Measurements from ENCODE around the gene ZMIZ2. TPM values are rescaled to one million over a fixed set of nuclear protein-coding genes. Genes with fewer than 3 reads are reported as not detected.
"Not testable (repeated sequence)": the region's sequence is repeated elsewhere in the genome, so short reads cannot be mapped to it uniquely, and the experiment has no call there.

The ZMIZ2 gene, protein sequence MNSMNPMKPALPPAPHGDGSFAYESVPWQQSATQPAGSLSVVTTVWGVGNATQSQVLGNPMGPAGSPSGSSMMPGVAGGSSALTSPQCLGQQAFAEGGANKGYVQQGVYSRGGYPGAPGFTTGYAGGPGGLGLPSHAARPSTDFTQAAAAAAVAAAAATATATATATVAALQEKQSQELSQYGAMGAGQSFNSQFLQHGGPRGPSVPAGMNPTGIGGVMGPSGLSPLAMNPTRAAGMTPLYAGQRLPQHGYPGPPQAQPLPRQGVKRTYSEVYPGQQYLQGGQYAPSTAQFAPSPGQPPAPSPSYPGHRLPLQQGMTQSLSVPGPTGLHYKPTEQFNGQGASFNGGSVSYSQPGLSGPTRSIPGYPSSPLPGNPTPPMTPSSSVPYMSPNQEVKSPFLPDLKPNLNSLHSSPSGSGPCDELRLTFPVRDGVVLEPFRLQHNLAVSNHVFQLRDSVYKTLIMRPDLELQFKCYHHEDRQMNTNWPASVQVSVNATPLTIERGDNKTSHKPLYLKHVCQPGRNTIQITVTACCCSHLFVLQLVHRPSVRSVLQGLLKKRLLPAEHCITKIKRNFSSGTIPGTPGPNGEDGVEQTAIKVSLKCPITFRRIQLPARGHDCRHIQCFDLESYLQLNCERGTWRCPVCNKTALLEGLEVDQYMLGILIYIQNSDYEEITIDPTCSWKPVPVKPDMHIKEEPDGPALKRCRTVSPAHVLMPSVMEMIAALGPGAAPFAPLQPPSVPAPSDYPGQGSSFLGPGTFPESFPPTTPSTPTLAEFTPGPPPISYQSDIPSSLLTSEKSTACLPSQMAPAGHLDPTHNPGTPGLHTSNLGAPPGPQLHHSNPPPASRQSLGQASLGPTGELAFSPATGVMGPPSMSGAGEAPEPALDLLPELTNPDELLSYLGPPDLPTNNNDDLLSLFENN
- 260 and 269 TPM in 2 replicates for total RNA-seq (2022)
- percentile 84 among the genes with signal in this experiment for Bru-seq, nascent RNA
- percentile 95 among the genes with signal in this experiment for BruChase-seq, experiment 1, labeled RNA remaining after a 6-hour chase
- percentile 93 among the genes with signal in this experiment for BruChase-seq, experiment 2, labeled RNA remaining after a 2-hour chase
- long read RNA-seq, full-length matches to known transcripts, result 7 of 154 reads
- long read RNA-seq, partial matches to known transcripts, result 39 of 154 reads
- long read RNA-seq, other reads (novel, unspliced or antisense), result 108 of 154 reads

DNA sequence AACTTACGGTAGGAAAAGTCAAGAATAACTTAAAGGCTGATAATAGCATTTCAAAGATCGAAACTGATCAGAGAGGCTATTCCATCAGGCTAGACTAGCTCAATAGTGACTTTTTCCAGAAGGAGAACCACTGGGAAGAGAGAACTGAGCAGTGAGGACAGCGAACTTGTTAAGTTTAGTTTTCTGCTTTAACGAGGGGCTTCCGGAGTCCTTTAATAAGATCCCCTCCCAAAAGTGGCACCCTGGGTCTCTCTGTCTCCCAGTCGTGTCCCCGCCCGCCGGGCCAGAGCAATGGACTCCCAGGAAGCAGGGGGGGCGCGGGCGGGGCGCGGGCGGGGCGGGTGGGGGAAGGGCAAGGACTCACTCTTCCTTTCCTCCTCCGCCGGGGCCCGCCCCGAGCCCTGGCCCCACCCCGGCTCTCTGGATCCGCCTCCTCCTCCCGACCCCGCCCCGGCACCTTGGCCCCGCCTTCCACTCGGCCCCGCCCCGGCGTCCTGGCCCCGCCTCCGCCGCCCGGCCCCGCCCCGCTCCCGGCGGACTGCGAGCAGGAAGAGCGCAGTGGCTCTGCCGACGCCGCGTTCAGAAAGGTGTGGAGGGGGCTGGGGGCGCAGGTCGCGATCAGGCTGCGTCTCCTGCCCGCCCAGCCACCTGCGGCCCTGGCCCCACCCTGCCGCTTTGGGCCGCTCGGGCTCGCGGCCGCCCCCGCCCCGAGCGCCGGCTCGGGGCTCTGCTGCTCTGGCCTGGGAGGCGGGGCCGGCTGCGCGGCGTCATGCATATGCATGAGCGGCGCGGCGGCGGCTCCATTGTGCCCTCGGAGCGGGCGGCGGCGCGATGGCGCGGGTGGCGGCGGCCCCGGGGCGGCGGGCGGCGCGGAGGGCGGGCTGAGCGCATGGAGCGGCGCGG is at the start of gene ZMIZ2:
Gene ZMIZ2, plus strand, starts transcription at position 803 of the 903 bp plus-strand sequence. CDS start 7,403 bp downstream, outside the sequence.
- BruUV-seq (replicated peaks), result no TSS peak
- no peaks in the 10 kb centered on the region for H3K27me3 Mint-ChIP-seq (ENCODE audit: unreplicated experiment)
- intact Hi-C loops (cut with micrococcal nuclease; ENCODE audit: unreplicated experiment), result no loop called here
- H3K9me3 Mint-ChIP-seq (ENCODE audit: low read depth, unreplicated experiment), result no peaks in the 10 kb centered on the region
- H3K4me1 Mint-ChIP-seq (ENCODE audit: low read depth, unreplicated experiment), result peaks cover 51% of the 10 kb centered on the region
- peak; percentile 98 for DNase-seq
- H3K4me3 Mint-ChIP-seq (ENCODE audit: low read depth, unreplicated experiment), result peak within 1 kb of the TSS; percentile 95
- H3K36me3 Mint-ChIP-seq (ENCODE audit: insufficient read depth, unreplicated experiment), result peaks cover 53% of the 10 kb centered on the region
- CTCF ChIA-PET, result interaction anchor here (0.5 to 2.3 kb wide), 4 partner anchors 9 to 1235 kb away, joined by 4 to 10 read pairs (median 6); partner anchors contain the start of gene H2AZ2
- TF ChIP-seq CTCF (IDR thresholded peaks at IDR 0.05; ENCODE audit: unreplicated experiment), result no peak
- peak within 1 kb of the TSS; percentile 93 for H3K27ac Mint-ChIP-seq (ENCODE audit: unreplicated experiment)

DNA sequence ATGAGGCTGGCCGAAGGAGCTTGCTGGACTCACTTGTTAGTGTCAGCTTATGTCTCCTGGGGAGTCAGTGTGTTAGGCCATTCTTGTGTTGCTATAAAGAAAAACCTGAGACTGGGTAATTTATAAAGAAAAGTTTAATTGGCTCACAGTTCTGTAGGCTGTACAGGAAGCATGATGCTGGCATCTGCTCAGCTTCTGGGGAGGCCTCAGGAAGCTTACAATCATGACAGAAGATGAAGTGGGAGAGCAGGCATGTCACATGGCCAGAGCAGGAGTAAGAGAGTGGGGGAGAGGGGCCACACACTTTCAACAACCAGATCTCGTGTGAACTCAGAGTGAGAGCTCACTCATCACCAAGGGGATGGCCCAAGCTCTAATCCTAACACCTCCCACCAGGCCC is 49.0 kb upstream of the ZMIZ2 start:
- CTCF ChIA-PET, result interaction anchor here (0.7 to 0.9 kb wide), 2 partner anchors 16 to 941 kb away, joined by 5 to 8 read pairs; no protein-coding TSS in a partner anchor
- H3K27ac Mint-ChIP-seq (ENCODE audit: unreplicated experiment); BruUV-seq (replicated peaks); intact Hi-C loops (cut with micrococcal nuclease; ENCODE audit: unreplicated experiment); H3K27me3 Mint-ChIP-seq (ENCODE audit: unreplicated experiment); H3K9me3 Mint-ChIP-seq (ENCODE audit: low read depth, unreplicated experiment); DNase-seq; H3K4me3 Mint-ChIP-seq (ENCODE audit: low read depth, unreplicated experiment); H3K4me1 Mint-ChIP-seq (ENCODE audit: low read depth, unreplicated experiment): not testable (repeated sequence)
- H3K36me3 Mint-ChIP-seq (ENCODE audit: insufficient read depth, unreplicated experiment), result peaks cover 52% of the 10 kb centered on the region

DNA sequence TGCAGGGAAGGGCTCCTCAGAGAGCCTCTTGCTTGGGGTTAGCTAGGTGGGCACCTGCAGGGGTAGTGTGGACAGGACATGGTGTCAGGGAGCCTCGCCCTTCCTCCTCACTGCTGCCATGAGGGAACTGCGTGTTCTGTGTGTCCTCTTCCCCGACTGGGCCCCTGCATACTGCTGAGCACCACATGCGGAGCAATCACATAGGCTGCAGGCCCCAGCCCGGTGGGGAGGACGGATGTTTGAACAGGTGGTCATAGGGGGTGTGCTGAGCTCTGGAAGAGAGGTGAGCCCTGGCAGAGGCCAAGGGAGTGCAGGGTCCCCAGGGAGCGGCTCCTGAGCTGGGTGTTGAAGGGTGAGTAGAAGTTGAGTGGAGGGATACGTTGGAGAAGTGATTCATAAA is 48.3 kb upstream of the ZMIZ2 start:
- Mint-ChIP-seq H3K36me3 (ENCODE audit: insufficient read depth, unreplicated experiment) (peaks cover 53% of the 10 kb centered on the region), H3K27ac (ENCODE audit: unreplicated experiment) (no peak overlapping the region), H3K27me3 (ENCODE audit: unreplicated experiment) (no peaks in the 10 kb centered on the region), H3K4me1 (ENCODE audit: low read depth, unreplicated experiment) (no peaks in the 10 kb centered on the region), H3K4me3 (ENCODE audit: low read depth, unreplicated experiment) (no peak overlapping the region), H3K9me3 (ENCODE audit: low read depth, unreplicated experiment) (peaks cover 3% of the 10 kb centered on the region)
- intact Hi-C loops (cut with micrococcal nuclease; ENCODE audit: unreplicated experiment), result no loop called here
- no TSS peak for BruUV-seq (replicated peaks)
- TF ChIP-seq CTCF (IDR thresholded peaks at IDR 0.05; ENCODE audit: unreplicated experiment), result no peak
- no peak for DNase-seq
- CTCF ChIA-PET, result no interaction called here

GRCh38 chr7:44703391-44703790 is 45.3 kb upstream of the ZMIZ2 start:
- H3K27ac Mint-ChIP-seq (ENCODE audit: unreplicated experiment); BruUV-seq (replicated peaks); intact Hi-C loops (cut with micrococcal nuclease; ENCODE audit: unreplicated experiment); H3K9me3 Mint-ChIP-seq (ENCODE audit: low read depth, unreplicated experiment); H3K27me3 Mint-ChIP-seq (ENCODE audit: unreplicated experiment); H3K4me3 Mint-ChIP-seq (ENCODE audit: low read depth, unreplicated experiment); DNase-seq; H3K4me1 Mint-ChIP-seq (ENCODE audit: low read depth, unreplicated experiment): not testable (repeated sequence)
- CTCF ChIA-PET, result interaction anchor here (0.7 kb wide), 2 partner anchors 88 to 716 kb away, joined by 3 read pairs; no protein-coding TSS in a partner anchor
- peaks cover 50% of the 10 kb centered on the region for H3K36me3 Mint-ChIP-seq (ENCODE audit: insufficient read depth, unreplicated experiment)
